ENCODE results near the gene INTS6.
"Not testable (repeated sequence)": the region's sequence is repeated elsewhere in the genome, so short reads cannot be mapped to it uniquely, and the experiment has no call there.

INTS6 gene

DNA sequence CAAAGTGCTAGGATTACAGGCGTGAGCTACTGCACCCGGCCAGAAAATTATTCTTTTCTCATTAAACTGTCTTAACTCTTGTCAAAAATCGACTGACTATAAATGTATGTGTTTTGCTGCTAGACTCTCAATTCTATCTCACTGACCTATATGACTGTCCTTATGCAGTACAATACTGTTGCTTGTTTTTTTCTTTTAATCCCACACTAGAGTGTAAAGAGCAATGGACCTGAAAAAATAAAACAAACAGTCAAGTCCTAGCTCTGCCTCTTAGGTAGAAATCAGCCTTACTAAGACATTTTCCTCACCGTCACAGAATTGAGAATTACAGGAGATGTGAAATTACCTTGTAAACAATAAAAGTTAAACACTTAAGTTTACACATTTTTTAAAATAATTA is 35.1 kb downstream of the INTS6 start:
- Histone ChIP-seq H3K36me3 (replicated peaks) (peaks cover 17% of the 10 kb centered on the region), H3K4me3 (ENCODE audit: low read depth, low read length) (no peak overlapping the region), H3K27ac (no peak overlapping the region), H3K27me3 (replicated peaks) (no peaks in the 10 kb centered on the region)
- in situ Hi-C loops (cut with HindIII; ENCODE audit: low pct_ligation_motif_present, low sequenced_read_pairs): no loop called here
- TF ChIP-seq CTCF (IDR thresholded peaks at IDR 0.05; ENCODE audit: low read depth, low read length, missing control alignments): no peak
- no peak for DNase-seq

DNA sequence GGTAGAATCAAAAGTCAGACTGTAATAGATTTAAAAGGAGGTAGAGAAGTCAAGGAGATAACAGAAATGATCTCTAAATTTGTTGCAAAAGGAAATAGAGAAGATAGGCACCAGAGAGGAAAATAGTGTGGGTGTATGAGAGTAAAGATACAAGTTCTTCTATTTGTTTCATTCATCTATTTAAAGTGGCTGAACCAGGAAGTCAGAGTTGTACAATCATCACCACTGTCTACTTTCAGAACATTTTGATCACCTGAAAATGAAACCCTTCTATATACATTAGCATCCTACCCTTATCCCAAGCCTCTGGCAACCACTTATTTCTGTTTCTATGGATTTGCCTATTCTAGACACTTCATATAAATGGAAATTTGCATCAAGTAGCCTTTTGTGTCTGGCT is 36.7 kb downstream of the INTS6 start:
- no peak for TF ChIP-seq CTCF (IDR thresholded peaks at IDR 0.05; ENCODE audit: low read depth, low read length, missing control alignments)
- Histone ChIP-seq H3K36me3 (replicated peaks) (peaks cover 10% of the 10 kb centered on the region), H3K4me3 (ENCODE audit: low read depth, low read length) (no peak overlapping the region), H3K27ac (no peak overlapping the region), H3K27me3 (replicated peaks) (no peaks in the 10 kb centered on the region)
- in situ Hi-C loops (cut with HindIII; ENCODE audit: low pct_ligation_motif_present, low sequenced_read_pairs): no loop called here
- no peak for DNase-seq

DNA sequence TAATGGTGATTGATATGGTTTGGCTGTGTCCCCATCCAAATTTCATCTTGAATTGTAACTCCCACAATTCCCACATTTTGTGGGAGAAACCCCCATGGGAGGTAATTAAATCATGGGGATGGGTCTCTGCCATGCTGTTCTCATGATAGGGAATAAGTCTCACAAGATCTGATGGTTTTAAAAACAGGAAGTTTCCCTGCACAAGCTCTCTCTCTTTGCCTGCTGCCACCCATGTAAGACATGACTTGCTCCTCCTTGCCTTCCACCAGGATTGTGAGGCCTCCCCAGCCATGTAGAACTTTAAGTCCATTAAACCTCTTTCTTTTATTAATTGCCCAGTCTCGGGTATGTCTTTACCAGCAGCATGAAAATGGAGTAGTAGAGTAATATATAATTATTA is 37.5 kb downstream of the INTS6 start:
- H3K4me3 ChIP-seq (ENCODE audit: low read depth, low read length); H3K27ac ChIP-seq; DNase-seq; in situ Hi-C loops (cut with HindIII; ENCODE audit: low pct_ligation_motif_present, low sequenced_read_pairs); H3K36me3 ChIP-seq (replicated peaks); H3K27me3 ChIP-seq (replicated peaks): not testable (repeated sequence)

DNA sequence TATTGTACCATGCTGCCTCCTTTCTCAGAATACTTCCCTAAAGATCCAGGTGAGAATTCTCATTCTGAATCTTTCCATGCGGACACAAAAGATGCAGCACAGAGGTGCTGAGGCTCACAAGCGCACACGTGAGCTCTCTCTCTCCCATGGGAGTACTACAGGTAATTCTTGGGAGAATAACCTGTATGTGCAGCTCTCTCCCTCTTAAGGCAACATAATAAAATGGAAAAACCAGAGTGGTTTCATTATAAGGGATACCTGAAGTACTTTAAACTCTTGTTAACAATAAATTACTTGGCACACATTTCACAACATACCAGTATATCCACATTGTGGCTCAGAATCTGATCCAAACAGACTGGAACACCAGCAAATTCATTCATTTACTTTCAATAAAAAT is 40.4 kb downstream of the INTS6 start:
- H3K27me3 ChIP-seq (replicated peaks): no peaks in the 10 kb centered on the region
- in situ Hi-C loops (cut with HindIII; ENCODE audit: low pct_ligation_motif_present, low sequenced_read_pairs): no loop called here
- H3K27ac ChIP-seq: no peak overlapping the region
- TF ChIP-seq CTCF (IDR thresholded peaks at IDR 0.05; ENCODE audit: low read depth, low read length, missing control alignments): no peak
- H3K36me3 ChIP-seq (replicated peaks): peaks cover 6% of the 10 kb centered on the region
- no peak for DNase-seq
- H3K4me3 ChIP-seq (ENCODE audit: low read depth, low read length): no peak overlapping the region

GRCh38 chr13:51405176-51405575 is 47.7 kb downstream of the INTS6 start:
- Histone ChIP-seq H3K27ac (no peak overlapping the region), H3K36me3 (replicated peaks) (no peaks in the 10 kb centered on the region), H3K4me3 (ENCODE audit: low read depth, low read length) (no peak overlapping the region), H3K27me3 (replicated peaks) (no peaks in the 10 kb centered on the region)
- in situ Hi-C loops (cut with HindIII; ENCODE audit: low pct_ligation_motif_present, low sequenced_read_pairs): no loop called here
- DNase-seq: no peak
- no peak for TF ChIP-seq CTCF (IDR thresholded peaks at IDR 0.05; ENCODE audit: low read depth, low read length, missing control alignments)

DNA sequence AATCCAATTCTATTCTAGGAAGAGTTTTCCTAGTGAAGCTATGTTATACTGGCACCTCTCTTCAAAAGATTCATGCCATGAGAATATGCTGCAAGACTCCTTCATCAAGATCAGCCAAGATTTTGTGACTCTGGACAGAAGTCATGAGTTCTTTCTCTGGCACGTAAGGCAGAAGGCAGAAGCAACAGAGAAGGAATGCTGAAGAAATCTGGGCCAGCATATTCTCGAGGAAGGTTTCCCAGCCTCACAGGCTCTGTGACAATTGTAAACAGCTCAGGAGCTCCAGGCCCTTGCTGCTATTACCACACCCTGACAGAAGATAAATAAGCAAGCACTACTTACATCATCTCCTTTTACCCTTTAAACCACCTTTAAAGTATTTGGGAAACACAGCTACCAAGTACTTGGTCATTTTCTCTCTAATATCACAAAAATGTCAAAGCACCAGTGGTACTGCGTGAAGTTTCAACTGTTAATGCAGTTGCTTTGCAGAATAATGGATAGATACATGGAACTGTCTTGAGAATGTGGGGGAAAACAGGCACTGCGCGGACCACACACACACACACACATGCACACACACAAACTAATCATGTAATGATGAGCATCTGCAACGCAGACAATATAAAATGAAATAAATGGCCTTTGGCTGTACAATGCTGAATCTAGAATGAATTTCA is 55.4 kb downstream of the INTS6 start:
- in situ Hi-C loops (cut with HindIII; ENCODE audit: low pct_ligation_motif_present, low sequenced_read_pairs): no loop called here
- no peak overlapping the region for H3K4me3 ChIP-seq (ENCODE audit: low read depth, low read length)
- peak; percentile 47 for DNase-seq
- H3K27ac ChIP-seq: peak overlapping the region; percentile 24
- peaks cover 5% of the 10 kb centered on the region for H3K36me3 ChIP-seq (replicated peaks)
- TF ChIP-seq CTCF (IDR thresholded peaks at IDR 0.05; ENCODE audit: low read depth, low read length, missing control alignments): no peak
- H3K27me3 ChIP-seq (replicated peaks): no peaks in the 10 kb centered on the region

Measured in brain microvascular endothelial cell (primary cell).